Activated B cell treated with CpG ODN at 0.5 μM for 24 hours (primary cell): Measurements from ENCODE around the gene CDH2. TPM values are rescaled to one million over a fixed set of nuclear protein-coding genes. Genes with fewer than 3 reads are reported as not detected.
"Not testable (repeated sequence)": the region's sequence is repeated elsewhere in the genome, so short reads cannot be mapped to it uniquely, and the experiment has no call there.

Experiments
- ATAC-seq: fragments of 200-7000 bp; cut with Tn5 transposase; one replicate; pipeline ENCODE4 v1.10.0; 2021; ENCODE audit warnings: low read depth, mild to moderate bottlenecking, moderate library complexity
- CTCF ChIA-PET: fragments of 350-600 bp; sonication (Branson Sonifier 250); formaldehyde crosslinking; loops from one replicate; lab custom pipeline; 2021; ENCODE audit warnings: antibody characterized with exemption; lab: Charles Lee
- POLR2A ChIA-PET: fragments of 350-600 bp; sonication (Branson Sonifier 250); formaldehyde crosslinking; loops from one replicate; lab custom pipeline; 2021; ENCODE audit warnings: antibody characterized with exemption; lab: Charles Lee
- DNase-seq: peaks from one replicate; pipeline ENCODE4 v3.0.0; 2022
- H3K27ac Mint-ChIP-seq: one replicate; pipeline ENCODE4 v1.8.0; 2020; ENCODE audit warnings: mixed read lengths
- H3K27me3 Mint-ChIP-seq: one replicate; pipeline ENCODE4 v1.8.0; 2021; ENCODE audit warnings: mixed read lengths
- H3K36me3 Mint-ChIP-seq: one replicate; pipeline ENCODE4 v1.8.0; 2021; ENCODE audit warnings: low read depth, mixed read lengths
- H3K4me1 Mint-ChIP-seq: one replicate; pipeline ENCODE4 v1.8.0; 2021; ENCODE audit warnings: mixed read lengths
- H3K4me3 Mint-ChIP-seq: one replicate; pipeline ENCODE4 v1.8.0; 2020; ENCODE audit warnings: mild to moderate bottlenecking, mixed read lengths
- H3K9me3 Mint-ChIP-seq: one replicate; pipeline ENCODE4 v1.8.0; 2020; ENCODE audit warnings: mixed read lengths
- CTCF ChIP-seq: fragments of 200-600 bp; IDR thresholded peaks from one replicate; pipeline ENCODE4 v1.8.0; 2022; ENCODE audit warnings: antibody characterized with exemption, mild to moderate bottlenecking
- intact Hi-C: fragments of 100-400 bp; cut with micrococcal nuclease; formaldehyde crosslinking; loops from one replicate; pipeline ENCODE4 v1.15.1; 2024
- total RNA-seq: library from RNA; stranded (reverse); gene quantifications from 2 replicates; pipeline ENCODE4 v1.2.3, GENCODE V29; 2022

Gene CDH2
- total RNA-seq, 1 donor from 2014 or later = not detected

DNA sequence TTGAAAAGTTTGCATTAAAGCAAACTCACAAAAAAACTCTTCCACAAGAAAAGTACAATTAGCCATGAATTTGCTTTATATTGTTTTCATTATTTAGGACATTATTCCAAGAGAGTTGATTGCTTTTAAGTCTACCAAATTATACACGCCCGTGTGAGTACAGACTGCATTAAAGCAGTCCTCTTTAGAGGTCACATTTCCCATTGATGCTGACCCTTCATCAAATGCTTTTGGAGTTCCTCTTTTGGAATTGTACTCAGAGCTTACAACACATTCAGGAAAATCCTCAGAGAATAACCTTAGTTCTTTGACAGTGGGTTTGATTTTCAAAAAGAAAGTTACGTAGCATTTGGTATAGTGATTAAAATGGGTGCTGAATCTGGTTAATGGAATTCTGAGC is 256.1 kb downstream of the CDH2 start:
- Mint-ChIP-seq H3K9me3 (peaks cover 3% of the 10 kb centered on the region), H3K27me3 (no peaks in the 10 kb centered on the region), H3K36me3 (no peaks in the 10 kb centered on the region), H3K4me3 (no peak overlapping the region), H3K27ac (no peak overlapping the region), H3K4me1 (no peaks in the 10 kb centered on the region)
- ChIA-PET CTCF (no interaction called here), POLR2A (no interaction called here)
- TF ChIP-seq CTCF = no peak
- intact Hi-C loops = no loop called here
- DNase-seq (no peak), ATAC-seq (no peak)

DNA sequence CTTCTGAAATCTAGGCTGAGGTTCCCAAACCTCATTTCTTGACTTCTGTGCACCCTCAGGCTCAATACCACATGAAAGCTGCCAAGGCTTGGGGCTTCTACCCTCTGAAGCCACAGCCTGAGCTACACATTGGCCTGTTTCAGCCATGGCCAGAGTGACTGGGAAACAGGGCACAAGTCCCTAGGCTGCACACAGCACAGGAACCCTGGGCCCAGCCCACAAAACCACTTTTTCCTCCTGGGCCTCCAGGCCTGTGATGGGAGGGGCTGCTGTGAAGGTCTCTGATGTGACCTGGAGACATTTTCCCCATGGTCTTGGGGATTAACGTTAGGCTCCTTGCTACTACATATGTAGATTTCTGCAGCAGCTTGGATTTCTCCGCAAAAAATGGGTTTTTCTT is 270.7 kb downstream of the CDH2 start:
- H3K27me3 Mint-ChIP-seq, POLR2A ChIA-PET, H3K36me3 Mint-ChIP-seq, H3K9me3 Mint-ChIP-seq, DNase-seq, H3K4me3 Mint-ChIP-seq, H3K4me1 Mint-ChIP-seq, H3K27ac Mint-ChIP-seq, CTCF ChIA-PET, ATAC-seq: not testable (repeated sequence)
- intact Hi-C loops = loop anchor here (10.0 kb wide), 1 partner anchor 59 kb away; no protein-coding TSS in a partner anchor

GRCh38 chr18:27903906-27904305 is 273.0 kb downstream of the CDH2 start:
- Mint-ChIP-seq H3K9me3 (peaks cover 6% of the 10 kb centered on the region), H3K4me3 (no peak overlapping the region), H3K4me1 (no peaks in the 10 kb centered on the region), H3K27ac (no peak overlapping the region), H3K27me3 (no peaks in the 10 kb centered on the region), H3K36me3 (no peaks in the 10 kb centered on the region)
- DNase-seq (no peak), ATAC-seq (no peak)
- ChIA-PET POLR2A (no interaction called here), CTCF (no interaction called here)
- intact Hi-C loops = loop anchor here (10.0 kb wide), 1 partner anchor 61 kb away; no protein-coding TSS in a partner anchor
- no peak for TF ChIP-seq CTCF

GRCh38 chr18:27901424-27902226 is 275.3 kb downstream of the CDH2 start:
- DNase-seq (no peak), ATAC-seq (no peak)
- POLR2A ChIA-PET = no interaction called here
- no peak overlapping the region for H3K4me3 Mint-ChIP-seq
- CTCF ChIA-PET = no interaction called here
- peaks cover 5% of the 10 kb centered on the region for H3K9me3 Mint-ChIP-seq
- intact Hi-C loops = loop anchor here (10.0 kb wide), 1 partner anchor 63 kb away; no protein-coding TSS in a partner anchor
- no peaks in the 10 kb centered on the region for H3K4me1 Mint-ChIP-seq
- H3K36me3 Mint-ChIP-seq = no peaks in the 10 kb centered on the region
- H3K27me3 Mint-ChIP-seq = no peaks in the 10 kb centered on the region
- H3K27ac Mint-ChIP-seq = no peak overlapping the region
- TF ChIP-seq CTCF = no peak
